Measurements from ENCODE around the gene NHLRC3. TPM values are rescaled to one million over a fixed set of nuclear protein-coding genes. Genes with fewer than 3 reads are reported as not detected.
A peak's percentile ranks its signal among the peaks of the same experiment; 100 is the strongest.
"Not testable (repeated sequence)": the region's sequence is repeated elsewhere in the genome, so short reads cannot be mapped to it uniquely, and the experiment has no call there.

The NHLRC3 gene, protein sequence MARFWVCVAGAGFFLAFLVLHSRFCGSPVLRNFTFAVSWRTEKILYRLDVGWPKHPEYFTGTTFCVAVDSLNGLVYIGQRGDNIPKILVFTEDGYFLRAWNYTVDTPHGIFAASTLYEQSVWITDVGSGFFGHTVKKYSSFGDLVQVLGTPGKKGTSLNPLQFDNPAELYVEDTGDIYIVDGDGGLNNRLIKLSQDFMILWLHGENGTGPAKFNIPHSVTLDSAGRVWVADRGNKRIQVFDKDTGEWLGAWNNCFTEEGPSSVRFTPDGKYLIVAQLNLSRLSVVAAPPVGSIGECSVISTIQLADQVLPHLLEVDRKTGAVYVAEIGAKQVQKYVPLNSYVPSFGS
- 17.3 and 24.6 TPM in 2 replicates for total RNA-seq

DNA sequence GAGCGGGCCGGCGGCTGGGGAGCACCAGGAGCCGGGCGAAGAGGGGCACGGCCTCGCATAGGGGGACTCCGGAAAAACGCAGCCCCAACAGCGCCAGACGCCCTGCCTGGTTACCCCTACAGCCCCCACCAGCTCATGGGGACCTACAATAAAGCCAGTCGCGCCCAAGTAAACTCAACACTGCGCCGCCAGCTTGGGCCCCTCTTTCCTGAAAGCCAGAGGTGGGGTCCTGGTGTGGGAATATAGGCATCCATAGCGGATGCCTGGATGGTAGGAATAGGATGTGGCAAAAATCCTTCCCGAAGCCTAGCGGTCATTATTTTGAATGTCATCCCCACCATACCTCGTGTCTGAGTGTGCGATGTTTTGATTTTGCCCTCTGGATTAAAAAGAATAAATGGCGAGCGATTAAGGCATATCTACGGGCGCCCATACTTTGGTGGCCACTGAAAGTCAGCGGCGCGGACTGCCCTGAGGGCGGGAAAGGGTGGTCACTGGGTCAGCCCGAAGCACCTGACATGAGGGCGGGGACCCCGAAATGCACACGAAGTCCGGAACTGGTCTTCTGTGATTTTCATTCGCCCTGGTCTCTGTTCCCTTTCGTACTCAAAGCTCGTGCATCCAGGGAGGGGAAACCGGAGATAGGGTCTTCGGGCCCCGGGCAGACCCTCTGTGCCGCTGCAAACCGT, at the start of gene NHLRC3, which contains the start of gene PROSER1:
NHLRC3 (plus strand) TSS at position 577 of the 689 bp plus-strand sequence. CDS start 184 bp downstream, outside the sequence.
PROSER1 (minus strand) TSS at position 210 of the 689 bp plus-strand sequence. CDS start 847 bp downstream, outside the sequence.
- Mint-ChIP-seq H3K4me3 (peak within 1 kb of the TSS; percentile 87), H3K27ac (peak within 1 kb of the TSS; percentile 99), H3K27me3 (no peaks in the 10 kb centered on the region), H3K9me3 (no peaks in the 10 kb centered on the region), H3K4me1 (peaks cover 47% of the 10 kb centered on the region), H3K36me3 (ENCODE audit: low read depth) (peaks cover 25% of the 10 kb centered on the region)
- CTCF ChIA-PET = interaction anchor here (3.0 kb wide), 1 partner anchor 574 kb away, joined by 7 read pairs; no protein-coding TSS in a partner anchor
- POLR2A ChIA-PET = interaction anchor here (0.6 to 1.9 kb wide), 7 partner anchors 8 to 1979 kb away, joined by 3 to 11 read pairs (median 5); partner anchors contain the start of genes SUPT20H and UFM1
- intact Hi-C loops (cut with micrococcal nuclease) = loop anchor here (1.0 to 5.0 kb wide), 5 partner anchors 617 to 1979 kb away; partner anchors contain the start of genes COG6, MRPS31, SUPT20H and UFM1
- TF ChIP-seq, protein P1, sequence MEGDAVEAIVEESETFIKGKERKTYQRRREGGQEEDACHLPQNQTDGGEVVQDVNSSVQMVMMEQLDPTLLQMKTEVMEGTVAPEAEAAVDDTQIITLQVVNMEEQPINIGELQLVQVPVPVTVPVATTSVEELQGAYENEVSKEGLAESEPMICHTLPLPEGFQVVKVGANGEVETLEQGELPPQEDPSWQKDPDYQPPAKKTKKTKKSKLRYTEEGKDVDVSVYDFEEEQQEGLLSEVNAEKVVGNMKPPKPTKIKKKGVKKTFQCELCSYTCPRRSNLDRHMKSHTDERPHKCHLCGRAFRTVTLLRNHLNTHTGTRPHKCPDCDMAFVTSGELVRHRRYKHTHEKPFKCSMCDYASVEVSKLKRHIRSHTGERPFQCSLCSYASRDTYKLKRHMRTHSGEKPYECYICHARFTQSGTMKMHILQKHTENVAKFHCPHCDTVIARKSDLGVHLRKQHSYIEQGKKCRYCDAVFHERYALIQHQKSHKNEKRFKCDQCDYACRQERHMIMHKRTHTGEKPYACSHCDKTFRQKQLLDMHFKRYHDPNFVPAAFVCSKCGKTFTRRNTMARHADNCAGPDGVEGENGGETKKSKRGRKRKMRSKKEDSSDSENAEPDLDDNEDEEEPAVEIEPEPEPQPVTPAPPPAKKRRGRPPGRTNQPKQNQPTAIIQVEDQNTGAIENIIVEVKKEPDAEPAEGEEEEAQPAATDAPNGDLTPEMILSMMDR (IDR thresholded peaks at IDR 0.05) = no peak
- peak; percentile 78 for ATAC-seq (ENCODE audit: low read depth)
- peak; percentile 73 for DNase-seq

DNA sequence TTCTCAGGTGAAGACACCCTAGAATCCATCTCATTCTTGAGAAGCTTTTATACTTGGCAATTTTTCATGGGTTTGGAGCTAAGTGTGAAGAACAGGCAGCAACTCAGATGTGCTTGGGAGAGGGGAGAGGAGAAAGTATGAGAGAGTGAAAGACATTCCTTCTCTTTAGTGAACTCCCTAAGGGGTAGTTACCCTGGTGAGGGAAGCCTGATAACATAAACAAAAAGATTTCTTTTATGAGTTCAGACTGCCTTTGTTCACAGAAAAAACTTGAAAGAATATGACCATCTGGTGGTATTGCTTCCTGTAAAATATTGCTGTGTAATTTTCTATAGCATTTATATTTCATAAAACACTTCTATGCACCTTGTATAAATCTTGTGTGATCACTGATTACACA, 47.6 kb upstream of the NHLRC3 start, which contains the start of gene STOML3:
STOML3 (minus strand) TSS at position 139 of the 400 bp plus-strand sequence; CDS start at position 29, 110 bp downstream.
- Mint-ChIP-seq H3K27ac (no peak within 1 kb of the TSS), H3K4me1 (no peaks in the 10 kb centered on the region), H3K4me3 (no peak within 1 kb of the TSS), H3K27me3 (no peaks in the 10 kb centered on the region), H3K36me3 (ENCODE audit: low read depth) (no peaks in the 10 kb centered on the region), H3K9me3 (no peaks in the 10 kb centered on the region)
- intact Hi-C loops (cut with micrococcal nuclease) = no loop called here
- ChIA-PET CTCF (no interaction called here), POLR2A (no interaction called here)
- no peak for ATAC-seq (ENCODE audit: low read depth)
- TF ChIP-seq, protein P1 (IDR thresholded peaks at IDR 0.05) = no peak
- DNase-seq = no peak

DNA sequence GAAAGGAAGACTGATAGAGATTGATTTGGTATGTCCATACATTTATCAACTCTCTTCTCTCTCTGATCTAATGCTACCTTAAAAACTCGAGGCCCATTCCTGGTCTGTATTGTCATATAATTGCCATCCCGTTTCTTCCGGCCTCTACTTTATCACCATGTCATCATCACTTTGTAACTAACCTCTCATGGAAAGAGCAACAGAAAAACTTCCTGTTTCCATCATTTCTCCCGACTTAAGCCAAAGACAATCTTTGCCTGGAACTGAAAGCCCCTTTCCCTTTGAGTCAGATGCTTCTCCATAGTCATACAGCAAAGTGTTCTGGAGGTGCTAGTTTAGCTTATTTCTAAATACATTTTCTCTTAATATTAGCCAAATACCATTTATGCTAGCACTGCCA, 44.9 kb upstream of the NHLRC3 start:
- ChIA-PET POLR2A (no interaction called here), CTCF (no interaction called here)
- Mint-ChIP-seq H3K27me3 (no peaks in the 10 kb centered on the region), H3K4me3 (no peak overlapping the region), H3K27ac (no peak overlapping the region), H3K4me1 (no peaks in the 10 kb centered on the region), H3K36me3 (ENCODE audit: low read depth) (no peaks in the 10 kb centered on the region), H3K9me3 (no peaks in the 10 kb centered on the region)
- TF ChIP-seq, protein P1 (IDR thresholded peaks at IDR 0.05) = no peak
- ATAC-seq (ENCODE audit: low read depth) (no peak), DNase-seq (no peak)
- intact Hi-C loops (cut with micrococcal nuclease) = no loop called here

DNA sequence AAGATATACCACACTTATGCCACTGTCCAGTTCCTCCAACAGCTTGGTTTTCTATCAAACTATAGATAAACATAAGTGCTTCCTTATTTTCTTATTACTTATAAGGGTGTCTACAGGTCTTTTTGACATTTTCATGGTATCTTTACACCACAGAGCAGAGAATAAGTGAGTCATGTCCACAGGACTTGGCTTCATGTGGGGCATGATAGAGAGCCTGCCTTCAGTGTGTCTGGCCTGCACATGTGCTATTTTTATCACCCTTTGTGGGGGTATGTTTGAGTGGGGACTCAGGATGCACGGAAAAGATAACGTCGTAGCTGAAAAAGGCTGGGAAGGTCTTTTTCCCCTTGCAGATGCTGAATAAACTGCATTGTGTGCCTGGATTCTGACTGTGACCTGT, 39.5 kb upstream of the NHLRC3 start:
- DNase-seq = no peak
- POLR2A ChIA-PET = no interaction called here

DNA sequence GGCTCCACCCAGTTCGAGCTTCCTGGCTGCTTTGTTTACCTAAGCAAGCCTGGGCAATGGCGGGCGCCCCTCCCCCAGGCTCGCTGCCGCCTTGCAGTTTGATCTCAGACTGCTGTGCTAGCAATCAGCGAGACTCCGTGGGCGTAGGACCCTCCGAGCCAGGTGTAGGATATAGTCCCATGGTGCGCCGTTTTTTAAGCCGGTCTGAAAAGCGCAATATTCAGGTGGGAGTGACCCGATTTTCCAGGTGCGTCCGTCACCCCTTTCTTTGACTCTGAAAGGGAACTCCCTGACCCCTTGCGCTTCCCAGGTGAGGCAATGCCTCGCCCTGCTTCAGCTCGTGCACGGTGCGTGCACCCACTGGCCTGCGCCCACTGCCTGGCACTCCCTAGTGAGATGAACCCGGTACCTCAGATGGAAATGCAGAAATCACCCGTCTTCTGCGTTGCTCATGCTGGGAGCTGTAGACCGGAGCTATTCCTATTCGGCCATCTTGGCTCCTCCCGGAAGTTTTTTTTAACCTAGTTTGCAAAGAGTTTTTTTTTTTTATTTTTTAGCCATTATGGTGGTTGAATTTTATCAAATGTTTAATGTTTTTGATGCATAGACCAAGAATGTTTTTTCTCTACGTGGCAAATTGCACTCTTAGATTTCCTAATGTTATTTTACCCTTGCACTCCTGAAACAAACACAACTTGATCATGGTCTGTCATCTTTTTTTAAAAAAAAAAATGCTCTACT, 31.7 kb upstream of the NHLRC3 start:
- ATAC-seq (ENCODE audit: low read depth); H3K27me3 Mint-ChIP-seq; intact Hi-C loops (cut with micrococcal nuclease); H3K27ac Mint-ChIP-seq; DNase-seq; H3K4me1 Mint-ChIP-seq; CTCF ChIA-PET; POLR2A ChIA-PET; H3K9me3 Mint-ChIP-seq; H3K4me3 Mint-ChIP-seq: not testable (repeated sequence)
- H3K36me3 Mint-ChIP-seq (ENCODE audit: low read depth) = peaks cover 32% of the 10 kb centered on the region

More for the DNA sequence above, 39.5 kb upstream of the NHLRC3 start:
- Mint-ChIP-seq H3K36me3 (ENCODE audit: low read depth) (no peaks in the 10 kb centered on the region), H3K4me1 (no peaks in the 10 kb centered on the region), H3K27me3 (no peaks in the 10 kb centered on the region), H3K9me3 (no peaks in the 10 kb centered on the region), H3K27ac (no peak overlapping the region), H3K4me3 (no peak overlapping the region)
- CTCF ChIA-PET = no interaction called here
- TF ChIP-seq, protein P1 (IDR thresholded peaks at IDR 0.05) = no peak
- no peak for ATAC-seq (ENCODE audit: low read depth)
- intact Hi-C loops (cut with micrococcal nuclease) = no loop called here
